Panc1 (cell line): Measurements from ENCODE around the gene SLC7A6.

ENCODE experiments used
- POLR2AphosphoS5 ChIP-seq: IDR thresholded peaks from 2 replicates; pipeline ENCODE4 v1.6.1; 2012; ENCODE audit warnings: mild to moderate bottlenecking, low read depth, low read length, moderate library complexity
- REST ChIP-seq, 2 experiments: IDR thresholded peaks; 2 replicates each; pipeline ENCODE4 v1.6.1; 2011 to 2012; ENCODE audit warnings: low read depth in 2 of 2, control low read depth in 1 of 2, low read length in 1 of 2, mild to moderate bottlenecking in 1 of 2, moderate library complexity in 1 of 2; ENCODE audit not compliant: insufficient read depth in 1 of 2
- TCF7L2 ChIP-seq: IDR thresholded peaks from 2 replicates; pipeline ENCODE4 v1.6.1; 2011; ENCODE audit warnings: mild to moderate bottlenecking, low read depth, low read length, inconsistent platforms
- TF ChIP-seq, protein P1 (sequence below): fragments of 450-650 bp; IDR thresholded peaks from 2 replicates; pipeline ENCODE4 v1.5.1; 2017; ENCODE audit warnings: mild to moderate bottlenecking

- TF ChIP-seq TCF7L2 (no peak), POLR2AphosphoS5 (no peak), REST (IDR thresholded peaks at IDR 0.05; ENCODE audit: insufficient read depth in 1 of 2, low read depth in 2 of 2, low read length in 1 of 2) (no peak)
- TF ChIP-seq, protein P1, sequence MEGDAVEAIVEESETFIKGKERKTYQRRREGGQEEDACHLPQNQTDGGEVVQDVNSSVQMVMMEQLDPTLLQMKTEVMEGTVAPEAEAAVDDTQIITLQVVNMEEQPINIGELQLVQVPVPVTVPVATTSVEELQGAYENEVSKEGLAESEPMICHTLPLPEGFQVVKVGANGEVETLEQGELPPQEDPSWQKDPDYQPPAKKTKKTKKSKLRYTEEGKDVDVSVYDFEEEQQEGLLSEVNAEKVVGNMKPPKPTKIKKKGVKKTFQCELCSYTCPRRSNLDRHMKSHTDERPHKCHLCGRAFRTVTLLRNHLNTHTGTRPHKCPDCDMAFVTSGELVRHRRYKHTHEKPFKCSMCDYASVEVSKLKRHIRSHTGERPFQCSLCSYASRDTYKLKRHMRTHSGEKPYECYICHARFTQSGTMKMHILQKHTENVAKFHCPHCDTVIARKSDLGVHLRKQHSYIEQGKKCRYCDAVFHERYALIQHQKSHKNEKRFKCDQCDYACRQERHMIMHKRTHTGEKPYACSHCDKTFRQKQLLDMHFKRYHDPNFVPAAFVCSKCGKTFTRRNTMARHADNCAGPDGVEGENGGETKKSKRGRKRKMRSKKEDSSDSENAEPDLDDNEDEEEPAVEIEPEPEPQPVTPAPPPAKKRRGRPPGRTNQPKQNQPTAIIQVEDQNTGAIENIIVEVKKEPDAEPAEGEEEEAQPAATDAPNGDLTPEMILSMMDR: no peak
Measured at GRCh38 chr16:68310437-68310773, 46.1 kb downstream of the SLC7A6 start.
